Left lung (tissue), 10 donors: ENCODE data around the gene SRRM5. TPM values are rescaled to one million over a fixed set of nuclear protein-coding genes. Genes with fewer than 3 reads are reported as not detected.

Experiments used
- ATAC-seq: fragments of 200-7000 bp; cut with Tn5 transposase; one replicate; pipeline ENCODE4 v1.9.1; 2020; ENCODE audit warnings: moderate library complexity
- DNase-seq, 4 donors: peaks; one replicate each; pipeline ENCODE4 v3.0.0-alpha.2; 2013 to 2020
- H3K27ac ChIP-seq, 2 donors: fragments of 200-600 bp; sonication (generic) in 1 of 2; one replicate each; pipeline versions ENCODE4 v1.5.0 to v1.8.0; 2020 to 2021
- H3K27me3 ChIP-seq, 2 donors: fragments of 200-600 bp; sonication (generic) in 1 of 2; one replicate each; pipeline versions ENCODE4 v1.5.0 to v1.8.0; 2020 to 2021
- H3K36me3 ChIP-seq, 2 donors: fragments of 200-600 bp; sonication (generic) in 1 of 2; one replicate each; pipeline versions ENCODE4 v1.5.0 to v1.8.0; 2020 to 2021
- H3K4me1 ChIP-seq, 2 donors: fragments of 200-600 bp; one replicate each; pipeline ENCODE4 v1.8.0; 2021
- H3K4me3 ChIP-seq, 2 donors: fragments of 200-600 bp; sonication (generic) in 1 of 2; one replicate each; pipeline versions ENCODE4 v1.5.0 to v1.8.0; 2020 to 2021; ENCODE audit warnings: mild to moderate bottlenecking in 1 of 2
- H3K9me3 ChIP-seq, 2 donors: fragments of 200-600 bp; sonication (generic) in 1 of 2; one replicate each; pipeline versions ENCODE4 v1.5.0 to v1.8.0; 2020 to 2021
- CTCF ChIP-seq, 2 donors: fragments of 200-600 bp; sonication (generic) in 1 of 2; IDR thresholded peaks; one replicate each; pipeline versions ENCODE4 v1.5.0 to v1.8.0; 2021; ENCODE audit warnings: antibody characterized with exemption in 2 of 2
- intact Hi-C, 2 donors: fragments of 100-400 bp; cut with DNase I; formaldehyde crosslinking; loops; one replicate each; pipeline versions ENCODE4 v1.11.2 to v1.14.2; 2022
- polyA plus RNA-seq, 6 donors: library from polyadenylated mRNA; unstranded; fragments of 120-200 nt; gene quantifications; one replicate each; pipeline ENCODE4 v1.2.1, GENCODE V29; 2013; ENCODE audit not compliant: insufficient read length in 6 of 6
- total RNA-seq, 2 donors: library from RNA; stranded (reverse); fragmentation: NEBNext Ultra II Directional; extraction: Animal tissue kit (Norgen Biotek cat#: 25700); gene quantifications; one replicate each; pipeline ENCODE4 v1.2.1, GENCODE V29; 2021
- donor health status: DM: no; HTN: yes; CAD: no.
- donor health status: DM: no; HTN: no; CAD: no.

SRRM5 gene
- total and polyA plus RNA-seq, 8 donors, result 0.10 to 2.5 (median 1.7) TPM

GRCh38 chr19:43616954-43617353, 5.1 kb downstream of the SRRM5 start:
- no peak overlapping the region for H3K4me3 ChIP-seq
- no peak for ATAC-seq
- TF ChIP-seq CTCF (IDR thresholded peaks at IDR 0.05), result no peak
- intact Hi-C loops, result no loop called here
- H3K27me3 ChIP-seq, result no peaks in the 10 kb centered on the region
- no peaks in the 10 kb centered on the region for H3K9me3 ChIP-seq
- DNase-seq, result no peak
- peaks cover 6 to 14% of the 10 kb centered on the region in 2 donors for H3K4me1 ChIP-seq
- H3K27ac ChIP-seq, result no peak overlapping the region
- H3K36me3 ChIP-seq, result peaks cover 0 to 21% of the 10 kb centered on the region in 2 donors

GRCh38 chr19:43618921-43619261, 7.0 kb downstream of the SRRM5 start:
- Histone ChIP-seq H3K9me3 (no peaks in the 10 kb centered on the region), H3K27me3 (no peaks in the 10 kb centered on the region), H3K4me3 (peak overlapping the region; percentile 67 to 79), H3K36me3 (peaks cover 0 to 4% of the 10 kb centered on the region in 2 donors), H3K27ac (peak overlapping the region; percentile 94 to 95), H3K4me1 (peaks cover 6 to 14% of the 10 kb centered on the region in 2 donors)
- intact Hi-C loops, result no loop called here
- no peak for TF ChIP-seq CTCF (IDR thresholded peaks at IDR 0.05)
- ATAC-seq, result peak; percentile 42
- DNase-seq, result peak in 1 of 4 donors; percentile 45

- intact Hi-C loops, result no loop called here
- H3K4me3 ChIP-seq, result peak within 1 kb of the TSS; percentile 67 to 79
- no peaks in the 10 kb centered on the region for H3K27me3 ChIP-seq
- H3K27ac ChIP-seq, result peak within 1 kb of the TSS; percentile 94 to 95
- TF ChIP-seq CTCF (IDR thresholded peaks at IDR 0.05), result no peak
- H3K9me3 ChIP-seq, result no peaks in the 10 kb centered on the region
- no peaks in the 10 kb centered on the region for H3K36me3 ChIP-seq
- ATAC-seq (peak; percentile 95), DNase-seq (peak; percentile 88 to 96 (median 92))
- peaks cover 6 to 14% of the 10 kb centered on the region in 2 donors for H3K4me1 ChIP-seq
These were observed 7.6 kb downstream of the SRRM5 start, which contains the start of gene ZNF428 for GRCh38 chr19:43619262-43620060. TSS of gene ZNF428 (minus strand) at chr19:43619629. CDS start at chr19:43614304, 5,325 bp downstream.

- peaks cover 6 to 14% of the 10 kb centered on the region in 2 donors for H3K4me1 ChIP-seq
- H3K36me3 ChIP-seq, result no peaks in the 10 kb centered on the region
- H3K9me3 ChIP-seq, result no peaks in the 10 kb centered on the region
- TF ChIP-seq CTCF (IDR thresholded peaks at IDR 0.05), result no peak
- H3K27ac ChIP-seq, result peak overlapping the region; percentile 94 to 95
- H3K4me3 ChIP-seq, result peak overlapping the region; percentile 67 to 79
- intact Hi-C loops, result no loop called here
- DNase-seq (peak in 2 of 4 donors; percentile 26 to 90), ATAC-seq (no peak)
- H3K27me3 ChIP-seq, result no peaks in the 10 kb centered on the region
These were observed 8.4 kb downstream of the SRRM5 start for GRCh38 chr19:43620061-43621001.

GRCh38 chr19:43622070-43622469, 10.2 kb downstream of the SRRM5 start:
- TF ChIP-seq CTCF (IDR thresholded peaks at IDR 0.05), result no peak
- H3K4me3 ChIP-seq, result no peak overlapping the region
- H3K27me3 ChIP-seq, result peaks cover 0 to 15% of the 10 kb centered on the region in 2 donors
- ATAC-seq (no peak), DNase-seq (no peak)
- intact Hi-C loops, result no loop called here
- H3K4me1 ChIP-seq, result peaks cover 6 to 14% of the 10 kb centered on the region in 2 donors
- no peaks in the 10 kb centered on the region for H3K36me3 ChIP-seq
- no peaks in the 10 kb centered on the region for H3K9me3 ChIP-seq
- no peak overlapping the region for H3K27ac ChIP-seq
